GM19467 (cell line): Measurements from ENCODE around the gene NPAS1.
"Not testable (repeated sequence)": the region's sequence is repeated elsewhere in the genome, so short reads cannot be mapped to it uniquely, and the experiment has no call there.

Source experiments
- ATAC-seq: cut with Tn5 transposase; IDR thresholded peaks from one replicate; pipeline ENCODE4 v1.9.1; 2021; ENCODE audit warnings: mild to moderate bottlenecking, moderate library complexity; ENCODE audit not compliant: unreplicated experiment

The NPAS1 gene

DNA sequence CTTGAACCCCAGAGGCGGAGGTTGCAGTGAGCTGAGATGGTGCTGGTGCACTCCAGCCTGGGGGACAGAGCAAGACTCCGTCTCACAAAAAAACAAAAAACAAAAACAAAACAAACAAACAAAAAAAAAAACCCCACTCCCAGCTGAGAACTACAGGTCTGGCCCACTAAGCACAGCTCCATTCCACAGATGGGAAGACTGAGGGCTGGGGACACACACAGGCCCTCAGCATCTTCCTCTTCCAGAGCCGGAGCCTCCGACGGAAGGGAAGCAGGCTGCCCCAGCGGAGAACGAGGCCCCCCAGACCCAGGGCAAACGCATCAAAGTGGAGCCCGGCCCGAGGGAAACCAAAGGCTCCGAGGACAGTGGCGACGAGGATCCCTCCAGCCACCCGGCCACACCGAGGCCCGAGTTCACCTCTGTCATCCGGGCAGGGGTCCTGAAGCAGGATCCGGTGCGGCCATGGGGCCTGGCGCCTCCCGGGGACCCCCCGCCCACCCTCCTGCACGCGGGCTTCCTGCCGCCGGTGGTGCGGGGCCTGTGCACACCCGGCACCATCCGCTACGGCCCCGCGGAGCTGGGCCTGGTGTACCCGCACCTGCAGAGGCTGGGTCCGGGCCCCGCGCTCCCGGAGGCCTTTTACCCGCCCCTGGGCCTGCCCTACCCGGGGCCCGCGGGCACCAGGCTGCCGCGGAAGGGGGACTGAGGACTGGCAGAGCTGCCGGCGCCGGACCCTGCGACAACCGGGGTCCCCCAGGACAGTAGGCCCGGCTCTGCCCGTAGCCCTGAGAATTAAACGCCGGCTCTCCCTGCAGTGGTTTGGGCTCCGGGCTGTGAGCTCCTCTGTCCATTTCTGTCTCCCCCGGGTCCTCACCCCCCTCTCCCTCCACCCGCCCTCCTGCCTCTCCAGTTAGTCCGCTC is 25.6 kb downstream of the NPAS1 start:
- ATAC-seq: no peak

GRCh38 chr19:47045867-47046470 is 26.3 kb downstream of the NPAS1 start:
- no peak for ATAC-seq

DNA sequence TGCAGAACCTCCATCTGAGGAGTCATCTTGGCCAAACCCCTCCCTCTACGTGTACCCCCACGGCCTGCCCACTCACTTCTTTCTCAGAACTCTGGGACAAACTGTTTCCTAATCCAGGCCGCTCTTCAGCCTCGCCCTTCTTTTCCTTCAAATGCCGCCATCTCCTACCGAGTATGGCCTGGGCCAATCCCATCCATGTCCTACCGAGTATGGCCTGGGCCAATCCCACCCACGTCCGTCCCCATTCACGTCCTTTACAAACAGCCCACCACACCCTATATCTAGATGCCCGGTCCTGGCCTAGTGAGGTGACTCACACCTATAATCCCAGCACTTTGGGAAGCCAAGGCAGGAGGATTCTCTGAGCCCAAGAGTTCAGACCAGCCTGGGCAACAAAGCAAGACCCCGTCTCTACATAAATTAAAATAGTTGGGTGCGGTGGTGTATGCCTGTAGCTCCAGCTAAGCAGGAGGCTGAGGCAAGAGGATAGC is 27.7 kb downstream of the NPAS1 start:
- no peak for ATAC-seq

- peak; percentile 42 for ATAC-seq
These were observed 28.2 kb downstream of the NPAS1 start for GRCh38 chr19:47047763-47048405.

- ATAC-seq: no peak
These were observed 29.7 kb downstream of the NPAS1 start for GRCh38 chr19:47049307-47049700.

DNA sequence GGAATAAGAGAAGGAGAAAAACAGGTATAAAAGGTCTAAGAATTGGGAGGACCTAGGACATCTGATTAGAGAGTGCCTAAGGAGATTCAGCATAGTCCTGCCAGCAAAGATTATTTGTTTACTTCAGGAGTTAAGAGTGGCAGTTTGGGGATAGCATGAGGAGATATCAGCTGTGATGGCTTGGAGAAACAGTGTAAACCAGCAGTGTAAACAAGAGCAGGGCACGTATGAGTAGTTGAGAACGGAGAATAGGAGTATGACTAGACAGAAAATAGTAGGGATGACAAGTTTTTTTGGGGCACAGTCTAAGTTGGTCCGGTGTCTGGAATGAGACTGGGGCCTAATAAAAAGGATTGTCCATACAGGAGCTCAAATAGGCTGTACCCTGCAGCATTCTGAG is 30.9 kb downstream of the NPAS1 start:
- not testable (repeated sequence) for ATAC-seq

DNA sequence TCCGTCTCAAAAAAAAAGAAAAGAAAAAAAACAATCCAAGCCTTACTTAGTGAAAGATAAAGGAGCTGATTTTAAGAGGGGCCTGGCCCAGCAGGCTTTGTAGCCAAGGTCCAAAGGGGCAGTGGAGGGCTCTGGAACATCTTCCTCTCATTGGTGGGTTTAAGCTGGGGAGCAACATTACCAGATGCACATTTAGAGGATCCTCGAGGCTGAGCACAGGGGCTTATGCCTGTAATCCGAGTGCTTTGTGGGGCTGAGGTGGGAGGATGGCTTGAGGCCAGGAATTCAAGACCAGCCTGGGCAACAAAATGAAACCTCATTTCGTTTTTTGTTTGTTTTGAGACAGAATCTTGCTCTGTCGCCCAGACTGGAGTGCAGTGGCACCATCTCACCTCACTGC is 36.8 kb downstream of the NPAS1 start:
- no peak for ATAC-seq

GRCh38 chr19:47057328-47057727 is 37.7 kb downstream of the NPAS1 start:
- ATAC-seq: no peak

DNA sequence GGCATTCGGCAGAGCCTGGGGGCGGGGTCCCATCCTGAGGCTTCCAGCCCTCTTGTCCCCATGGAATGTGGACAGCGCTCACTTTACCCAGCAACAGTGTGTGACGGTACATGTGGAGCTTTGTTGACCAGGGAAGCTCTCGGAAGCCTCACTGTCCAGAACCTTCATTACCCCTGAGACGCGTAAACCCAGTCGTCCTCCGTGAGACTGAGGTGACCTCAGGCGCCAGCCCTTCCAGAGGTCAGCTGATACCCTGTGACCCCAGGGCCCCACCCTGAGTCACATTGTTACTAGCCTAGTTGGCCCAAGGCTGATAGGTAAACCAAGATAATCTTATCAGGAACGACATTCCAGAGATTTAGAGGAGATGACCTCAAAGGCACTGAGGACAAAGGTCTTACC is 39.0 kb downstream of the NPAS1 start:
- no peak for ATAC-seq

DNA sequence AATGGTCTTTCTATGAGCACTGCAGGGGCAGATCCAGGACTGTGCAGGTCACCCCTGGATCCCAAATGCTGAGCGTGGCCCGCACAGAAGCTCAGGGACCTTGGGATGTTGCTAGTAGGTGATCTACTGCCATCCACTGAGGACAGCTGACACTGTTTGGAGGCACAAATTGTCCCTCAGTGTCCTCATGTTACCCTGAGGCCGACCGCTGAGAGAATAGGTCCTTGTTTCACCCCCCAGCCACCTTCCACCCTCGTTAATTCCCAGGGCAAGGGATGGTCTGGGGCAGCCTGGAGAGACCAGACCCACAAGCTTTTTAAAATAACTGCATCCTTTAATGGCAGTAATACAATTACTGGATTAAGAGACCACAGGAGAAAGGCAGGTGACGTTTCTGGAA is 44.2 kb downstream of the NPAS1 start:
- no peak for ATAC-seq

DNA sequence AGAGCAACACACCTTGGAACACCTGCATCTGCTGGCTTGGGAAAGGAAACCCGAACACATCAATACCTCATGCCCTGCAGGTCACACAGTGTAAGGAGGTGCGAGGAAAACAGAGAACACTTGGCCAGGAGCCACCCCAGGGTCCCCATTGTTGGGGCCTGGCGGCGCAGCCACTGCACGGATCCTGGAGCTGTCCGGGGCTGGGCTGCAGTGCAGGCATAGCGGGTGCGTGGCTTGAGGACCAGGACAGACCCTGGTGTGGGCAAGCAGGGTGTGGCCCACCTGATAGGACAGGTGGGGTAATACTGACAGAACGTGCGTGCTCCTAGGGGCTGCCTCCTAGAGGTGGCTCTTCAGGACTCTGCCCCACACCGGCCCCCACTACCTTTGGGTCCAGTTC is 45.6 kb downstream of the NPAS1 start:
- ATAC-seq: no peak

DNA sequence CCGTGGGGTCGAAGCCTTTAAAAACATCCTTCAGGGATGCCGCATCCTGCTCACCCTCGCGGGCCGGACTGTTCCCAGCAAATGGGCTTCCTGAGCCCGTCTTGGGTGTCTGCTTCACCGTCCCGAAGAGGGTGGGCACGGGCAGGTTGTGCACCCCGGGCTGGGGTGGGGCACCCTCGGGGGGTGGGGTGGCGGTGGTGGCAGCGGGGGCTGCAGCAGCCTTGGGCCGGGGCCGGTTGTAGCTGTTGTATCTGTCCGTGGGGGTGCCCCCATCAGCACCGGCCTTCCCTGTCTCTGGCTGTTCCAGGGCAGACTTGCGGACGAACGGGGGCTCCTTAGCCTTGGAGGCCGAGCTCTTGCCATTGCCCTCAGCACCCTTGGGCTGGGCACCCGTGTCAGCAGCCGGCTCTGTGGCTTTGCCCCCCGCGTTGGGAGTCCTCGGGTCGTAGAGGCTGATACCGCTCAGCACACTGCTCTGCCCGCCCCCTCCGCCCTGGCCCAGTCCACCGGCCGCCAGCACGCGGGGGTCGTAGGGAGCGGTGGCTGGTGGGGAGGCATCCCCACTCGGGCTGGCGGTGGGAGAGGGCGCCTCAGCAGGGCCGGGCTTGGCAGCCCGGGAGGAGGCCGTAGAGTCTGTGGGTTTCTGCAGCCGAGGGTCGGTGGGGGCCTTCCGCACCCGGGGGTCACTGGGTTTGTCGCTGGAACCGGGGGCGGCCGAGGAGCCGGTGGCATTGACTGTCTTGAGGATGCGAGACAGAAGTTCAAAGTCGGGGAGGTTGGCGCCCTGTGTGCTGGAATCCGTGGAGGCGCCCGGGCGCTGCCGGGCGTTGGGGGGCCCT is 47.0 kb downstream of the NPAS1 start:
- ATAC-seq: no peak

DNA sequence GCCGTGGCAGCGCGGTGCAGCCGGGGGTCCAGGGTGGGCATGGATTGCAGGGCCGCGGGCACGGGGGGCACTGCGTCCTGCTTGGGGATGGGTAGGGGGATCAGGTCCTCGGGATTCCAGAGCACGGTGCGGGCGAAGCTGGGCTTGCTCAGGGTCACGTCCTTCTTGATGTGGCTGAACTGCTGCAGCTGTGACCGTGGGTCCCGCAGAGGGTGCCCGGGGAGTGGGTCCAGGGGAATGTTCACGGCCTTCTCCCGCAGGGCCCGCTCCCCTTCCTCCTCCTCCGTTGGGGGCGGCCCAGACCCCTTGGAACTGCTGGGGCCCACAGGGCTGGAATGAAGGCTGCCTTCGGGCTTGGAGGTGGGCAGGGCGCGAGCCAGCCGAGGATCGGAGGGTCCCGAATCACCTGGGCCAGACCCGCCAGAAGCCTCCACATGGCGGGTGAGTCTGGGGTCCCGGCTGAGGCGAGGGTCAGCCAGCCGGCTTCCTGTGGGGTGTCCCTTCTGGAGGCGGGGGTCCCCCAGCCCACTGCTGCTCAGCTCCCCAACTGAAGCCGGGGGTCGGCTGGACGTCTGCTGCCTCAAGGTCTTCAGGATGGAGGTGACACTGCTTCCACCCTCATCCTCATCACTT is 47.7 kb downstream of the NPAS1 start:
- no peak for ATAC-seq

GRCh38 chr19:47068246-47068645 is 48.6 kb downstream of the NPAS1 start:
- ATAC-seq: no peak

- no peak for ATAC-seq
These were observed 49.3 kb downstream of the NPAS1 start for GRCh38 chr19:47068876-47069406.

GRCh38 chr19:47069795-47070194 is 50.2 kb downstream of the NPAS1 start:
- no peak for ATAC-seq

GRCh38 chr19:47070756-47071155 is 51.1 kb downstream of the NPAS1 start:
- no peak for ATAC-seq

- ATAC-seq: no peak
These were observed 52.1 kb downstream of the NPAS1 start for GRCh38 chr19:47071731-47072130.

- no peak for ATAC-seq
These were observed 52.7 kb downstream of the NPAS1 start for GRCh38 chr19:47072323-47072722.

GRCh38 chr19:47073574-47073973 is 53.9 kb downstream of the NPAS1 start:
- ATAC-seq: no peak
